Caco-2 (cell line): Measurements from ENCODE around the gene CARM1. TPM values are rescaled to one million over a fixed set of nuclear protein-coding genes. Genes with fewer than 3 reads are reported as not detected.

Experiments used
- BruUV-seq: library from RNA; stranded (reverse); fragments of 400-500 nt; replicated peaks from 2 replicates; lab custom pipeline; 2021; lab: Mats Ljungman, UMichigan
- CTCF ChIA-PET: fragments of 300-600 bp; sonication (Branson Sonifier 250); formaldehyde crosslinking; loops from one replicate; lab custom pipeline; 2022; ENCODE audit warnings: antibody characterized with exemption; lab: Charles Lee
- POLR2A ChIA-PET: fragments of 300-600 bp; sonication (Branson Sonifier 250); formaldehyde crosslinking; loops from one replicate; lab custom pipeline; 2022; ENCODE audit warnings: antibody characterized with exemption; lab: Charles Lee
- DNase-seq, 2 experiments: peaks; one replicate each; pipeline versions ENCODE4 v3.0.0 to v3.0.0-alpha.2; 2020 to 2022
- H3K27me3 ChIP-seq: replicated peaks from 2 replicates; pipeline ENCODE4 v1.6.0; 2011; ENCODE audit warnings: low read length; ENCODE audit not compliant: control insufficient read depth, insufficient read depth
- H3K36me3 ChIP-seq: 2 replicates; pipeline ENCODE4 v1.5.1; 2011; ENCODE audit warnings: low read length; ENCODE audit not compliant: control insufficient read depth, insufficient read depth
- H3K4me1 ChIP-seq: fragments of 250-450 bp; sonication (Bioruptor Pico); 2 replicates; pipeline ENCODE4 v1.5.1; 2020; ENCODE audit warnings: mild to moderate bottlenecking
- H3K4me3 ChIP-seq: 2 replicates; pipeline ENCODE4 v1.5.1; 2011; ENCODE audit warnings: low read depth, mild to moderate bottlenecking, control low read depth, low read length
- H3K9me3 ChIP-seq: fragments of 250-450 bp; sonication (Bioruptor Pico); 2 replicates; pipeline ENCODE4 v1.5.1; 2020; ENCODE audit warnings: mild to moderate bottlenecking, moderate library complexity
- H3K27ac Mint-ChIP-seq: one replicate; pipeline ENCODE4 v1.8.0; 2022; ENCODE audit warnings: mixed read lengths; ENCODE audit not compliant: unreplicated experiment
- H3K27me3 Mint-ChIP-seq: one replicate; pipeline ENCODE4 v1.8.0; 2022; ENCODE audit warnings: mixed read lengths; ENCODE audit not compliant: insufficient read depth, unreplicated experiment
- H3K36me3 Mint-ChIP-seq: one replicate; pipeline ENCODE4 v1.8.0; 2022; ENCODE audit warnings: mild to moderate bottlenecking, mixed read lengths; ENCODE audit not compliant: insufficient read depth, unreplicated experiment
- H3K4me1 Mint-ChIP-seq: one replicate; pipeline ENCODE4 v1.8.0; 2022; ENCODE audit warnings: low read depth, mixed read lengths; ENCODE audit not compliant: unreplicated experiment
- H3K4me3 Mint-ChIP-seq: one replicate; pipeline ENCODE4 v1.8.0; 2022; ENCODE audit warnings: mild to moderate bottlenecking, moderate library complexity, mixed read lengths; ENCODE audit not compliant: unreplicated experiment
- H3K9me3 Mint-ChIP-seq: one replicate; pipeline ENCODE4 v1.8.0; 2022; ENCODE audit warnings: mixed read lengths; ENCODE audit not compliant: unreplicated experiment
- CTCF ChIP-seq, 2 experiments: fragments of 200-600 bp in 1 of 2; IDR thresholded peaks; 1 replicate in 1 of 2; 2 replicates in 1 of 2; pipeline versions ENCODE4 v1.5.1 to v1.8.0; 2011 to 2022; ENCODE audit warnings: antibody characterized with exemption in 1 of 2, control low read depth in 1 of 2, inconsistent platforms in 1 of 2, low read depth in 1 of 2, low read length in 1 of 2, mild to moderate bottlenecking in 1 of 2, moderate library complexity in 1 of 2; ENCODE audit not compliant: insufficient read depth in 1 of 2, severe bottlenecking in 1 of 2, unreplicated experiment in 1 of 2
- intact Hi-C: fragments of 100-400 bp; cut with micrococcal nuclease; formaldehyde crosslinking; loops from one replicate; pipeline ENCODE4 v1.10.0; 2022; ENCODE audit not compliant: unreplicated experiment
- microRNA-seq: library from miRNA; unstranded; fragments of <30 nt; microRNA quantifications from one replicate; pipeline ENCODE4 v1.2.0, GENCODE V29; 2022
- total RNA-seq: library from RNA; stranded (reverse); gene quantifications from 2 replicates; pipeline ENCODE4 v1.2.3, GENCODE V29; 2022

The CARM1 gene
- total RNA-seq, 1 experiment from 2014 or later, result 97.9 TPM

- Mint-ChIP-seq H3K4me1 (peaks cover 12% of the 10 kb centered on the region), H3K27me3 (no peaks in the 10 kb centered on the region), H3K36me3 (peaks cover 16% of the 10 kb centered on the region), H3K27ac (no peak overlapping the region), H3K9me3 (no peaks in the 10 kb centered on the region), H3K4me3 (no peak overlapping the region)
- Histone ChIP-seq H3K36me3 (no peaks in the 10 kb centered on the region; the same call in 1 of the 2 replicates), H3K27me3 (no peaks in the 10 kb centered on the region), H3K4me3 (no peak overlapping the region), H3K4me1 (peaks cover 9% of the 10 kb centered on the region; the same call in 1 of the 2 replicates), H3K9me3 (no peaks in the 10 kb centered on the region)
- intact Hi-C loops, result no loop called here
- CTCF ChIA-PET, result interaction anchor here (0.7 kb wide), 1 partner anchor 69 kb away, joined by 4 read pairs; no protein-coding TSS in a partner anchor
- BruUV-seq, result no TSS peak
- TF ChIP-seq CTCF (IDR thresholded peaks at IDR 0.05; ENCODE audit: insufficient read depth in 1 of 2, low read depth in 1 of 2, low read length in 1 of 2, severe bottlenecking in 1 of 2, unreplicated experiment in 1 of 2), result no peak
- no peak for DNase-seq
- POLR2A ChIA-PET, result no interaction called here
Measured at GRCh38 chr19:10966809-10967208, 95.5 kb downstream of the CARM1 start.

- intact Hi-C loops, result no loop called here
- peaks cover under 1% of the 10 kb centered on the region; the same call in 1 of the 2 replicates for H3K4me1 ChIP-seq
- POLR2A ChIA-PET, result no interaction called here
- Mint-ChIP-seq H3K36me3 (peaks cover 12% of the 10 kb centered on the region), H3K4me3 (no peak overlapping the region), H3K27ac (no peak overlapping the region), H3K4me1 (peaks cover 6% of the 10 kb centered on the region), H3K9me3 (no peaks in the 10 kb centered on the region), H3K27me3 (no peaks in the 10 kb centered on the region)
- no TSS peak for BruUV-seq
- no peak overlapping the region for H3K4me3 ChIP-seq
- no peaks in the 10 kb centered on the region for H3K27me3 ChIP-seq
- DNase-seq, result no peak
- no peaks in the 10 kb centered on the region for H3K9me3 ChIP-seq
- CTCF ChIA-PET, result interaction anchor here (0.6 kb wide), 1 partner anchor 732 kb away, joined by 3 read pairs; no protein-coding TSS in a partner anchor
- no peak for TF ChIP-seq CTCF (IDR thresholded peaks at IDR 0.05; ENCODE audit: insufficient read depth in 1 of 2, low read depth in 1 of 2, low read length in 1 of 2, severe bottlenecking in 1 of 2, unreplicated experiment in 1 of 2)
- H3K36me3 ChIP-seq, result no peaks in the 10 kb centered on the region; the same call in 1 of the 2 replicates
Measured at GRCh38 chr19:10968527-10969135, 97.3 kb downstream of the CARM1 start.

- POLR2A ChIA-PET, result no interaction called here
Measured at GRCh38 chr19:10971107-10971726, 99.9 kb downstream of the CARM1 start.

More at GRCh38 chr19:10971107-10971726, 99.9 kb downstream of the CARM1 start:
- H3K27ac Mint-ChIP-seq, result no peak overlapping the region
- no peak overlapping the region for H3K4me3 ChIP-seq
- H3K36me3 ChIP-seq, result no peaks in the 10 kb centered on the region; the same call in 1 of the 2 replicates
- H3K4me1 ChIP-seq, result peaks cover 10% of the 10 kb centered on the region
- H3K27me3 Mint-ChIP-seq, result no peaks in the 10 kb centered on the region
- no peaks in the 10 kb centered on the region for H3K9me3 ChIP-seq
- no peaks in the 10 kb centered on the region for H3K9me3 Mint-ChIP-seq
- H3K36me3 Mint-ChIP-seq, result peaks cover 23% of the 10 kb centered on the region
- intact Hi-C loops, result no loop called here
- CTCF ChIA-PET, result interaction anchor here (1.0 to 1.1 kb wide), 2 partner anchors 29 to 155 kb away, joined by 3 to 7 read pairs; no protein-coding TSS in a partner anchor
- no peaks in the 10 kb centered on the region for H3K27me3 ChIP-seq
- H3K4me1 Mint-ChIP-seq, result peaks cover 7% of the 10 kb centered on the region
- DNase-seq, result no peak
- no peak overlapping the region for H3K4me3 Mint-ChIP-seq
- TF ChIP-seq CTCF (IDR thresholded peaks at IDR 0.05; ENCODE audit: insufficient read depth in 1 of 2, low read depth in 1 of 2, low read length in 1 of 2, severe bottlenecking in 1 of 2, unreplicated experiment in 1 of 2), result no peak
- no TSS peak for BruUV-seq

Small RNAs within 50 kb of the gene (microRNA-seq; reads per million reads assigned to microRNA genes)
- 1.1 reads per million for gene MIR6793

Other genes starting within 250 kb of the CARM1 start
- 119 and 120 TPM in 2 replicates for gene SLC44A2, start 246.0 kb upstream of the CARM1 start, total RNA-seq
- gene ILF3, start 217.2 kb upstream of the CARM1 start, total RNA-seq, result 399 and 401 TPM in 2 replicates
- 32.2 and 43.4 TPM in 2 replicates for gene QTRT1, start 170.1 kb upstream of the CARM1 start, total RNA-seq
- 137 and 138 TPM in 2 replicates for gene DNM2, start 153.5 kb upstream of the CARM1 start, total RNA-seq
- 38.2 and 41.4 TPM in 2 replicates for gene TMED1, start 35.3 kb upstream of the CARM1 start, total RNA-seq
- 0.61 and 1.1 TPM in 2 replicates for gene C19orf38, start 23.1 kb upstream of the CARM1 start, total RNA-seq
- gene YIPF2, start 57.1 kb downstream of the CARM1 start, total RNA-seq, result 70.9 and 78.1 TPM in 2 replicates
- 30.4 and 31.1 TPM in 2 replicates for gene TIMM29, start 57.3 kb downstream of the CARM1 start, total RNA-seq
- gene SMARCA4, start 89.5 kb downstream of the CARM1 start, total RNA-seq, result 171 and 180 TPM in 2 replicates
- 68.9 and 83.4 TPM in 2 replicates for gene LDLR, start 217.9 kb downstream of the CARM1 start, total RNA-seq